GM18858 (cell line): ENCODE data around the gene TSPAN3.

Source experiments
- ATAC-seq: cut with Tn5 transposase; IDR thresholded peaks from one replicate; pipeline ENCODE4 v1.9.1; 2021; ENCODE audit not compliant: unreplicated experiment

TSPAN3 gene

DNA sequence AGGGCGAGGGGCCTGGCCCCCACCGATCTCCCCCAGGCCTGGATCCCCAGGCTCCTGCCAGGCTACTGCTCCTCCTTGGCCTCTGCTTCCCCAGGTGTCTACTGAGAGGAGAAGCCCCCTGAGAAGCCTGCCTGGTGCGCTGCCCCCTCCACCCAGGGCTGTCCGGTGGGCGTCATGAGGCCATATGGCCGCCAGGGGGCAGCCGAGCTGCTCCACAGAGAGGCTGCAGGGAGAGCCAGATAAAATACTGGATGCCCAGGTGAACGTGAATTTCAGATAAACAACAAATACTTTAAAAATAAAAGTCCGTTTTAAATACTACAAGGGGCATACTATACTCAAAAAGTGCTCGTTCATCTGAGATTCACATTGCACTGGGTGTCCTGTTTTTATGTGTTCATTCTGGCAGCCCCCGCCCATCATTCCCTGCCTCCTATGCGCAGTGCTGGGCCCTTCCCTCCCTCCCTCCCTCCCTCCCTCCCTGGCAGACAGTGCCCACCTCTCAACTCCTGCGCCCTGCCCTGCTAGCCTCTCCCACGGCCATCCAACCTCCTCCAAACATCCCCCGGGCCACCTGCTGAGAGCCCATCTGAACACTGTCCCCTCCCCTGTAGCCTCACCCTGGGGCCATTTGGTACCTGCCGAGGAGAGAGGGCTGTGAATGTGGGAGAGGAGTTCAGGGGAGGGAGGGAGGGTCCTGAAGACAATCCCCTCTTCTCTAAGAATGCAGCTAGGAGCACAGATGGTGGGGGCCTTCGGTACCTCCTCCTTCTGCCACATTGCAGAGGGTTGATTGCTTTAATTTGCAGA lies 46.4 kb downstream of the TSPAN3 start:
- ATAC-seq, result no peak

DNA sequence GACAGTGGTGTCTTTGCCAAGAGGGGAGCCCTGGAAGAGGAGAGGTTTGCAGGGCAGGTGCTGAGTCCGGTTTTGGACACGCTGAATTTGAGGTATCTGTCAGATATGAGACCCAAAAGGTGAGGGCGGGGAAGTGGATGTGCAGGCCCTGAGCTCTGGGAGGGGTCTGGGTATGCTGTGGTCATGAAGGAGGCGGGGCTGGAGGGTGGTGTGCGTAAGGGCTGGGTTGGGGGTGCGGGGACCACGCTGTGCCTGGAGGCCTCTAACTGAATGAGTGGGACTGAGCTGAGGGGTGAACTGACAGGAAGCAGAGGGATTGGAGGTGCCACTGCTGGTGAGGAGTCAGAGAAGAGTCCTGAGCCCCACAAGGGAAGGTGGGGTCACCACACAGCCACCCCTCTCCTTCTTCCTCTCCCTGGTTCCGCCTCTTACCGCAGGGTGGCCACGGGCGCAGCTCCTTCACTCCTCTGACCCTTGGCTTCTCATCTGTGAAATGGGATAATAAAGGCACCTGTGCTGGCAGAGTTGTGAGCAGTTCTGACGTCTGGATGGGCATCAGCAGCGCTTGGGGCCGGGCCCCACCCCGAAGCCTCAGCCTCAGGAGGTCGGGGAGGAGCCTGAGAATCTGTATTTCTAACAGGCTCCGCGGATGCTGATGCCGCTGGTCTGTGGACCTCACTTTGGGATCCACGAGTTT lies 47.2 kb downstream of the TSPAN3 start:
- ATAC-seq, result no peak

DNA sequence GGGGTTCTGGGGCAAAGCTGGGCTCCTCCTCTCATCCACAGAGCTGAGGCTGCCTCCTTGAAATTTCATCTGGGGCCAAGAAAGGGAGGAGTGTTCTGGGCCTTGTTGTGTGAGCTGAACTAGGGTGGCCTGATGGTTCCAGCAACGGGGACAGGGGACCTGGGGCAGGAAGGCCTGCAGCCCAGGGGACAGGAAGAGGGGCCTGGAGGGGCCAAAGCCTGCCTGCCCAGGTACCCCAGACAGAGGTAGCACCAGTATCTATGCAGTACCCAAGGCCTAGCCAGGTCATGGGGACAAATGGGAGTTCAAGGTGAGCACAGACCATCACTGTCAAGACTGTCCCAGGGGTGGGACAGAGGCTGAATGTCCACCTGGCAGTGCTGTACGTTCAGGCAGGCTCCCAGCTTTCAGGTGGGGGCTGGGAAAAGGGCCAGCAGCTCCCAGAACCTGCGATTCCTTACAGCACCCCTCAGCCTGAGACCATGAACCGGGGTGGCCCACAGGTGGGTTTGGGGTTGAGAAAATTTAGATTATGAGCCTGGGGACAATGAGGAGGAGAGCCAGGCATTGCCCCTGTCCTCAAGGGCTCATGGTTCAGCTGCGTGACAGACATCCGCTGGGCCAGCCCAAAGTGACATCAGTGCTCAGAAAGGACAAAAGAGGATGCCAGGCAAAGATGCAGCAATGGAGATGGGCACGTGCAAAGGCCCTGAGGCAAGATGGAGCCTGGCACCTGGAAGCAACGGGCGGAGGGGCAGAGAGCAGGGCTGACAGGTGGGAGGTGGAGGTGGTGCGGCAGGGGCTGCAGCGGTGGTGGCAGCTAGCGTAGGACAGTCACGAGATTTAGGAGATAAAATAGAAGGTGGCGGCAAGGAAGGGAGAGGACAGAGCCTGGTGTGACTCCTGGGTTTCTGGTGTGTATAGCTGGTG lies 48.0 kb downstream of the TSPAN3 start:
- no peak for ATAC-seq

DNA sequence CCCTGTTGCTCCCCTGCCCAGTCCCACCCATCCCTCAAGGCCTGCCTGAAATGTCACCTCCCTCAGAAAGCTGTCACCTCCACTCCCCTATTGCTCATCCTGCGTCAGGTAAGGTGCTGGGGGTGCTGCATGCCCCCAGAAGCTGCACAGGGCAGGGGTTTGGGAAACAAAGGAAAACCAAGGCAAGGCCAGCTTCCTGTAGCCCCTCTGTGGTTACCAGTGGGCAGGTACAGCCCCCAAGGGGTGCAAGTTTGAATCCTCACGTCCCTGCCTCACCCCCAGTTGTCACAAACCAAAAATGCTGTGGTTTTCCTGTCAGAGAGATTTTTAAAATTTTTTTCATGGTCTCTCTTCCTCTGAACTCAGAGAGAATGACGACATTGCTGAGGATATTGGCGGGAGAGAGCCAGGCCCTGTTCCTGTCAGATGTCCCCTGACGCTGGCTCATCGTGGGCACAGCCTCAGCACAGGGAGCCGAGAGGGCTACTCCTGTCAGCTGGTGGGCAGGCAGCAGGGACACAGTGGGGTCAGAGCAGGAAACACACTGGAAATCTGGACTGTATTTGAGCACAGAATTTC lies 49.0 kb downstream of the TSPAN3 start:
- no peak for ATAC-seq

GRCh38 chr15:77021088-77021481 lies 49.8 kb downstream of the TSPAN3 start:
- ATAC-seq, result no peak

GRCh38 chr15:77020348-77021087 lies 50.4 kb downstream of the TSPAN3 start:
- ATAC-seq, result no peak

- ATAC-seq, result no peak
These were observed 51.2 kb downstream of the TSPAN3 start for GRCh38 chr15:77019521-77020331.

DNA sequence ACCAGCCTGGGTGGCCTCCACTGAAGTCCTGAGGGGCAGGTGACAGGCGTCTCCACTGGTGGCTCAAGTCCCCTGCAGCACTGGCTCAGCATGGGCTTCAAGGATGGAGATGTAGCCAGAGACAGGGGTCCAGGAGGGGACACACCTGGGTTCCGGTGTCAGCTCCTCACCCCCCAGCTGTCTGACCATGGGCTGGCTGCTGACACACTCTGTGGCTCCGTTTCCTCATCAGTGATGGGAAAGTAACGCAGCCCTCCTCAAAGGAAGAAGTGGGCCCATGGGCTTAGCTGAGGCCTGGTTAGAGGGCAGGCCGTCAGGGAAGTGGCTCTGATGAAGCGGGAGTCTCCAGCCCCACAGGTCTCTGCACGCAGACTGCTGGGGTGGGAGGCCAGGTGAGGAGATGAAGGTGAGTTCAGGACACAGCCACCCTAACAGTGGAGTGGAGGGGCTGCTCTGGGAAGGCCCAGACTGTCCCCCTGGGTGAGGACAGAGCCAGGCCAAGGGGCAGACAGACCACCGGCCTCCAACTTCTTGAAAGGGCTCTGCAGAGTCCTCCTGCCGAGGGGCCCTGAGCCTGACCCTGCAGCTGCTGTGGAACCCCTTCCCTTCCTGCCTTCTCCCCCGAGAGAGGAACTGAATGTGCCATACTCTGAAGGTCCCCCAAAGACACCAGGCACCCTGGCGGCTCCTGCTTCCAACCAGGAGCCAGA lies 52.0 kb downstream of the TSPAN3 start:
- ATAC-seq, result no peak

GRCh38 chr15:77017761-77018720 lies 52.9 kb downstream of the TSPAN3 start:
- no peak for ATAC-seq

DNA sequence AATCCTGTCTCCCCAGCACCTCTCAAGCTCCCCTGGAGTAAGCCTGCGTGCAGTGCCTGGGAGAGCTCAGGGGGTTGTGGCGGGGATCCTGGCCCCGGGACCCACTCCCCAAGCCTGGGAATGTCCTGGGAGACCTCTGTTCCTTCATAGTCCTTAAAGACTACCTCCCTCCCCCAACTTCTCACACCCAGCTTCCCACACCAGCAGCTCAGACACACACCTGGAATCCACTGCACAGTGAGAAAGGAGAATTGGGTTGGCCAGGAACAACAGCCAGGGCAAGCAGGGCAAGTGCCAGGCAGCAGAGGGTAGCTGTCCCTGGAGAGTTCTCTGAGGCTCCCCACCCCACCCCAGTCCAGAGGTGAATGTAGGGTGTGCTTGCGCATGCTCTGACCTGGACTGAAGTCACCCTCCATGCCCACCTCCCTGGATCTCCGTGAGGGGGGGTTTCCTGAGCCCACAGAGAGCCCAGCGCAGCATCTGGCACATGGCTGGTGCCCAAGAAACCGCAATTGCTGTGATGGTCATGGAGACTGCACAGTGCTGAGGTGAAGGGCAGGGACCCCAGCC lies 53.7 kb downstream of the TSPAN3 start:
- no peak for ATAC-seq

GRCh38 chr15:77016321-77016695 lies 54.6 kb downstream of the TSPAN3 start:
- ATAC-seq, result no peak

- no peak for ATAC-seq
These were observed 55.1 kb downstream of the TSPAN3 start for GRCh38 chr15:77015646-77016320.

DNA sequence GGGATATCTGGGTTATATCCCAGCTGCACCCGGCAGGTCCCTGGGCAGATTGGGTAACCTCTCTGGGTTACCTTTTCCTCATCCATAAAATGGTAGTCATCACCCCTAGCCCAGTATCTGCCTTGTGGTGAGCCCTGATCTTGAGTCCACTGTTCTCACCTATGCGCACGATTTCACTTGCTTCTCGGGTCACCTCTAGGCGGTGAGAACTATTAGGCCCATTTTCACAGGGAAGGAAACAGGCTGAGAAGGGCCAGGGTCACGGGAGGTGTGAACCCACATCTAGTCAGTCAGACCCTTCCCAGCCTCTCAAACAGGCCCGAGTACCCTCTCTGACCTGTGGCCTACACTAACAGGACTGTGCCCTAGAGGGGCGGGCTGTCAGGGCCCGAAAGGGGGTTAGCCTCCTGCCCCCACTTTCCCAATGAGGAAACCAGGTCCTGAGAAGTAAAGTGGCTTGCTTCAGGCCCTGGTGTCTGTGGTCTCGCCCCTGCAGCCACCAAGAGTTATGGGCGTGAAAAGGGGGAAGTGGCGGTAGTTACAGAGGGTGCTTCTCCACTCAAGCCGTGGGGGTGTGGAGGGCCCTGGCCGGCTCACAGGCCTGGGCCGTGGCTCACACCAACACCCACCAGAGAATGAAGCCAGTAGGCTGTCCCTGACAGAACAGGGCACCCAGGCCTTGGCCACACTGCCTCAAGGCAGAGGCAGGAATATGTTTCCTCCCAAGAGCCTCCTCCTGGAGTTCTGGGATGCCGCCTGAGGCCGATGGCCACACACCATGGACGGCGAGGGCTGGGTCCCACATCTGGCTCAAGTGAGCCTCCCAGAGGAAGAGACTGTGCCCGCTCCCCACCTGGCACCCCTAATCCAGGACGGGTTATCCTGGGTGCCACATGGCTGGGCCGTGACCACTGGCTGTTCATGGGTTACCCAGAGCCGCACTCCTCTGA lies 56.5 kb downstream of the TSPAN3 start:
- no peak for ATAC-seq

DNA sequence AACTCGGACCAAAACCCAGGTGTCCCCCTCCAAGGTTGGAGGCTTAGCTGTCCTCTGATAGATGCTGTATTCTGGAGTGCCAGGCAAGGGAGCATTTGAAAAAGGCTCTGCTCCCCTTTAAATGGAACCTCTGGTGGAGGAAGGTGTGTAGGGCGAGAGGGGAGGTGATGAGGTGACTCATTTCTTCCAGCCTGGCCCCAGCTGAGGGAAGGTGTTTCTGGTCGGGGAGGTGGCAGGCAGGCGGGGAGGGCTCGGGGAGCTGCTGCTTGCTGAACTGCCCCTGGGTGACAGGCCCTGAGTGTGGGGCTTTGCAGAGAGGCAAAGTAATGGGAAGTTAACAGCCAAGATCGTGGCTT lies 57.2 kb downstream of the TSPAN3 start:
- no peak for ATAC-seq

DNA sequence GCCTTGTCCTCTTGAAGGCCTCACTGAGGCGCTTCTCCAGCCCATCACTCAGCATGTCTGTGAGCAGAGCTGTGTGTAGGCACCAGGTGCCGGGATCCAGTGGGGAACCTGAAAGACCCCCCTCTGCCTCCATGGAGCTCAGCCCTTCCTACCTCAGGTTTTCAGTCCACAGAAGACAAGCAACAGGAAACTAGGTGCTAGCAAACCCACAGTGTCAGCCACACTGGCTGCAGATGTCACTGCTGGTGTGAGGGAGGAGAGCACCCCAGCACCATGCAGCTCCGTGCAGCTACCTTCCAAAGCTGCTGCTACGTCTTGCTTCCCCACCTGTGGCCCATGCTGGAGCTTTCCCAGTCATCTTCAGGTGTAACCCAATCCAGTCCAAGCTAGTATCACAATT lies 58.0 kb downstream of the TSPAN3 start:
- ATAC-seq, result no peak

GRCh38 chr15:77012117-77012712 lies 58.7 kb downstream of the TSPAN3 start:
- no peak for ATAC-seq
